NB4 (cell line): ENCODE measurements around the gene LELP1.

ENCODE experiments used
- POLR2A ChIP-seq: IDR thresholded peaks from 2 replicates; pipeline ENCODE4 v1.6.1; 2011; ENCODE audit warnings: mild to moderate bottlenecking; ENCODE audit not compliant: insufficient read length; ENCODE audit errors: extremely low read depth
- TF ChIP-seq, protein P1 (sequence below): IDR thresholded peaks from one replicate; pipeline ENCODE4 v1.5.1; 2012; ENCODE audit warnings: low read depth, low read length
- TF ChIP-seq, protein P2 (sequence below): IDR thresholded peaks from 2 replicates; pipeline ENCODE4 v1.6.1; 2011; ENCODE audit warnings: low read depth, low read length

DNA sequence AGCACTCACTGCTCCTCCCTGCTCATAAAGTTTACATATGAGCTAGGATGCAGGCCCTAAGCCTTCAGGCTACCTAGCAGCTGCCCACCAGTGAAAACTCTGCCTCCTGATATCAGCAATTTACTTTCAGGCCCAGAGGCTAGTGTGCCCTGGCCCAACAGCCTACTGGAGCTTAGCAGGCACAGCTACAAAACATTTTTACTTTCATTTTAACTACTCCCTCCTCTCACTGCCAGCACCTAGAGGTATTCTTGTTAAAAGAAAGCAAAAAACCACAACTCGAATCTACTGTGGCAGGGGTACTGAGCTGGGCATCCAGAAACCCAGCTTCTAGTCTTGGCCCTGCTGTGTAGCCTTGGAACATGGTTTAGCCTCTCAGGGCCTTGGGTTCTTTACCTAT, 50.5 kb downstream of the LELP1 start:
- no peak for TF ChIP-seq POLR2A
- TF ChIP-seq, protein P1, sequence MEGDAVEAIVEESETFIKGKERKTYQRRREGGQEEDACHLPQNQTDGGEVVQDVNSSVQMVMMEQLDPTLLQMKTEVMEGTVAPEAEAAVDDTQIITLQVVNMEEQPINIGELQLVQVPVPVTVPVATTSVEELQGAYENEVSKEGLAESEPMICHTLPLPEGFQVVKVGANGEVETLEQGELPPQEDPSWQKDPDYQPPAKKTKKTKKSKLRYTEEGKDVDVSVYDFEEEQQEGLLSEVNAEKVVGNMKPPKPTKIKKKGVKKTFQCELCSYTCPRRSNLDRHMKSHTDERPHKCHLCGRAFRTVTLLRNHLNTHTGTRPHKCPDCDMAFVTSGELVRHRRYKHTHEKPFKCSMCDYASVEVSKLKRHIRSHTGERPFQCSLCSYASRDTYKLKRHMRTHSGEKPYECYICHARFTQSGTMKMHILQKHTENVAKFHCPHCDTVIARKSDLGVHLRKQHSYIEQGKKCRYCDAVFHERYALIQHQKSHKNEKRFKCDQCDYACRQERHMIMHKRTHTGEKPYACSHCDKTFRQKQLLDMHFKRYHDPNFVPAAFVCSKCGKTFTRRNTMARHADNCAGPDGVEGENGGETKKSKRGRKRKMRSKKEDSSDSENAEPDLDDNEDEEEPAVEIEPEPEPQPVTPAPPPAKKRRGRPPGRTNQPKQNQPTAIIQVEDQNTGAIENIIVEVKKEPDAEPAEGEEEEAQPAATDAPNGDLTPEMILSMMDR = no peak
- TF ChIP-seq, protein P2, sequence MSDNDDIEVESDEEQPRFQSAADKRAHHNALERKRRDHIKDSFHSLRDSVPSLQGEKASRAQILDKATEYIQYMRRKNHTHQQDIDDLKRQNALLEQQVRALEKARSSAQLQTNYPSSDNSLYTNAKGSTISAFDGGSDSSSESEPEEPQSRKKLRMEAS = no peak
